HEK293 (cell line): Measurements from ENCODE around the gene KCP.
A peak's percentile ranks its signal among the peaks of the same experiment; 100 is the strongest.

Source experiments
- CTCF ChIA-PET: fragments of 350-600 bp; formaldehyde crosslinking; extraction: SDS; loops from one replicate; lab custom pipeline; 2021; ENCODE audit warnings: antibody characterized with exemption; lab: Yijun Ruan, JAX
- POLR2A ChIA-PET: fragments of 300-600 bp; formaldehyde crosslinking; extraction: SDS; loops from one replicate; lab custom pipeline; 2020; ENCODE audit warnings: antibody characterized with exemption, inconsistent platforms; lab: Yijun Ruan, JAX
- H3K27ac ChIP-seq: fragments of 200-500 bp; sonication (Bioruptor generic); 2 replicates; pipeline ENCODE4 v1.5.1; 2014; ENCODE audit warnings: low read depth, low read length, control low read depth, inconsistent platforms; ENCODE audit errors: extremely low read depth
- H3K36me3 ChIP-seq, 2 experiments: fragments of 200-500 bp in 1 of 2; sonication (Bioruptor generic) in 1 of 2; 1 replicate in 1 of 2; 2 replicates in 1 of 2; pipeline ENCODE4 v1.5.1; 2014 to 2017; ENCODE audit warnings: inconsistent platforms in 2 of 2, low read length in 2 of 2; ENCODE audit not compliant: control insufficient read depth in 2 of 2, insufficient read depth in 1 of 2
- H3K4me1 ChIP-seq: fragments of 200-500 bp; sonication (Bioruptor generic); 2 replicates; pipeline ENCODE4 v1.5.1; 2014; ENCODE audit warnings: mild to moderate bottlenecking, low read length, inconsistent platforms; ENCODE audit not compliant: control insufficient read depth, insufficient read depth
- H3K4me3 ChIP-seq: 2 replicates; pipeline ENCODE4 v1.5.1; 2011; ENCODE audit warnings: low read depth, mild to moderate bottlenecking, control low read depth, low read length, moderate library complexity
- H3K9me3 ChIP-seq: fragments of 200-500 bp; sonication (Bioruptor generic); 2 replicates; pipeline ENCODE4 v1.5.1; 2014; ENCODE audit warnings: low read depth, low read length, inconsistent platforms; ENCODE audit not compliant: control insufficient read depth, insufficient read depth
- GLI2 ChIP-seq: fragments of 450-650 bp; formaldehyde crosslinking; IDR thresholded peaks from 2 replicates; pipeline ENCODE4; 2017; ENCODE audit warnings: missing biosample characterization, missing genetic modification characterization, low read depth, borderline replicate concordance
- IKZF3 ChIP-seq: fragments of 450-650 bp; IDR thresholded peaks from 2 replicates; pipeline ENCODE4 v1.5.0; 2018; ENCODE audit warnings: missing biosample characterization, mild to moderate bottlenecking, missing genetic modification characterization, moderate library complexity
- MYNN ChIP-seq: fragments of 450-650 bp; formaldehyde crosslinking; IDR thresholded peaks from 2 replicates; pipeline ENCODE4 v1.5.1; 2016; ENCODE audit warnings: missing biosample characterization, missing genetic modification characterization, borderline replicate concordance
- SCRT1 ChIP-seq: fragments of 450-650 bp; formaldehyde crosslinking; IDR thresholded peaks from 2 replicates; pipeline ENCODE4 v1.5.1; 2016; ENCODE audit warnings: missing biosample characterization, missing genetic modification characterization, borderline replicate concordance
- TCF7L2 ChIP-seq: IDR thresholded peaks from 2 replicates; pipeline ENCODE4 v1.6.1; 2011; ENCODE audit warnings: low read depth, mild to moderate bottlenecking, inconsistent platforms, low read length, moderate library complexity, borderline replicate concordance
- ZBTB20 ChIP-seq: fragments of 450-650 bp; formaldehyde crosslinking; IDR thresholded peaks from 2 replicates; pipeline ENCODE4 v1.5.1; 2016; ENCODE audit warnings: missing biosample characterization, missing genetic modification characterization
- ZNF140 ChIP-seq: fragments of 450-650 bp; formaldehyde crosslinking; IDR thresholded peaks from 2 replicates; pipeline ENCODE4 v1.5.1; 2016; ENCODE audit warnings: missing biosample characterization, missing genetic modification characterization
- ZNF19 ChIP-seq: fragments of 450-650 bp; formaldehyde crosslinking; IDR thresholded peaks from 2 replicates; pipeline ENCODE4; 2016; ENCODE audit warnings: missing biosample characterization, missing genetic modification characterization, low read depth
- ZNF2 ChIP-seq: fragments of 450-650 bp; formaldehyde crosslinking; IDR thresholded peaks from 2 replicates; pipeline ENCODE4 v1.5.1; 2016; ENCODE audit warnings: missing biosample characterization, missing genetic modification characterization
- ZNF266 ChIP-seq: fragments of 450-650 bp; formaldehyde crosslinking; IDR thresholded peaks from 2 replicates; pipeline ENCODE4 v1.5.1; 2016; ENCODE audit warnings: missing biosample characterization, missing genetic modification characterization, low read depth
- ZNF335 ChIP-seq: fragments of 450-650 bp; formaldehyde crosslinking; conservative IDR thresholded peaks from 2 replicates; pipeline ENCODE4 v1.5.1; 2016; ENCODE audit warnings: missing biosample characterization, missing genetic modification characterization
- ZNF521 ChIP-seq: fragments of 450-650 bp; formaldehyde crosslinking; IDR thresholded peaks from 2 replicates; pipeline ENCODE4 v1.5.1; 2017; ENCODE audit warnings: missing biosample characterization, mild to moderate bottlenecking, missing genetic modification characterization
- ZNF639 ChIP-seq: fragments of 450-650 bp; formaldehyde crosslinking; IDR thresholded peaks from 2 replicates; pipeline ENCODE4 v1.5.1; 2016; ENCODE audit warnings: missing biosample characterization, missing genetic modification characterization
- ZNF664 ChIP-seq: fragments of 450-650 bp; formaldehyde crosslinking; IDR thresholded peaks from 2 replicates; pipeline ENCODE4 v1.5.1; 2016; ENCODE audit warnings: missing biosample characterization, missing genetic modification characterization
- ZSCAN16 ChIP-seq: fragments of 450-650 bp; formaldehyde crosslinking; IDR thresholded peaks from 2 replicates; pipeline ENCODE4 v1.5.1; 2016; ENCODE audit warnings: missing biosample characterization, missing genetic modification characterization
- TF ChIP-seq, protein P1 (sequence below): fragments of 450-650 bp; formaldehyde crosslinking; IDR thresholded peaks from 2 replicates; pipeline ENCODE4 v1.5.1; 2016; ENCODE audit warnings: missing biosample characterization, missing genetic modification characterization
- TF ChIP-seq, protein P2 (sequence below): fragments of 450-650 bp; formaldehyde crosslinking; IDR thresholded peaks from 2 replicates; pipeline ENCODE4 v1.5.1; 2016; ENCODE audit warnings: missing biosample characterization, missing genetic modification characterization

Gene KCP

GRCh38 chr7:128865303-128865702, 45.2 kb downstream of the KCP start (continued):
- TF ChIP-seq ZNF639 (tag by site-specific recombination) (no peak), MYNN (tag by site-specific recombination) (no peak), TCF7L2 (no peak), ZNF140 (tag by site-specific recombination) (no peak), GLI2 (tag by site-specific recombination) (no peak)
- TF ChIP-seq, all 188 proteins: peak for 0

DNA sequence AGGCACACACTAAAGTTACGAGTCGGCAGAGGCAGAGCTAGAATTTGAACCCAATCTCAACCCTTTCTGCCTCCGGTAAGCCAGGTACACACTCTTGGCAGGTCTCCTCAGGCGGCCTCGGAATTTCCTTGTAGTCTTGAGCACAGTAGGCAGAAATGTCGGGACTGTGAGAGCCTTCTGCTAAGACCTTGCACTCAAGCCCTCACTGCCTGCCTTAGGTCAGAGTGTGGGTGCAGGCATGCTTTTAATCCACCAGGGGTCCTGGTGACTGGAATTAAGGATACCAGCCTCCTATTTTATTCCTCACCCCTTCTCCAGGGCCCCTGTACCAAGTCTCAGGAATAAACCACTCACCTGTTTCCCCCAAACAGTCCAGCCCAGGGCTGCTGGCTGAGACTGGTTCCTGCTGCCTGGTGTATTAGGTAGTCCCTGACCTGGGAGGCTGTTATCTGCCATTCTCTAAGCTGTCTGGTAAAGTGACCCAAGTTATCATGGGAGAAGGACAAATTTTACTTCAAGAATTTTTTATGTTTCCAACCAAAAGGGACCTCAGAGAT, 47.0 kb downstream of the KCP start:
- H3K4me1 ChIP-seq: peaks cover 4% of the 10 kb centered on the region
- peak overlapping the region; percentile 68 for H3K4me3 ChIP-seq
- ChIA-PET POLR2A (interaction anchor here (1.2 to 1.6 kb wide), 4 partner anchors 16 to 516 kb away, joined by 3 to 7 read pairs (median 6); partner anchors contain the start of gene CALU), CTCF (interaction anchor here (0.6 to 3.3 kb wide), 14 partner anchors 9 to 228 kb away, joined by 3 to 56 read pairs (median 4); no protein-coding TSS in a partner anchor)
- H3K36me3 ChIP-seq: peaks cover 6 to 28% of the 10 kb centered on the region in 2 experiments; a peak in 2 of 3 replicates
- no peaks in the 10 kb centered on the region for H3K9me3 ChIP-seq
- H3K27ac ChIP-seq: peak overlapping the region; percentile 69; the same call in 1 of the 2 replicates
- TF ChIP-seq ZNF335 (tag by site-specific recombination): peak; percentile 83
- TF ChIP-seq IKZF3 (tag by site-specific recombination): peak; percentile 40; the same call in 1 of the 2 replicates
- TF ChIP-seq, protein P1, sequence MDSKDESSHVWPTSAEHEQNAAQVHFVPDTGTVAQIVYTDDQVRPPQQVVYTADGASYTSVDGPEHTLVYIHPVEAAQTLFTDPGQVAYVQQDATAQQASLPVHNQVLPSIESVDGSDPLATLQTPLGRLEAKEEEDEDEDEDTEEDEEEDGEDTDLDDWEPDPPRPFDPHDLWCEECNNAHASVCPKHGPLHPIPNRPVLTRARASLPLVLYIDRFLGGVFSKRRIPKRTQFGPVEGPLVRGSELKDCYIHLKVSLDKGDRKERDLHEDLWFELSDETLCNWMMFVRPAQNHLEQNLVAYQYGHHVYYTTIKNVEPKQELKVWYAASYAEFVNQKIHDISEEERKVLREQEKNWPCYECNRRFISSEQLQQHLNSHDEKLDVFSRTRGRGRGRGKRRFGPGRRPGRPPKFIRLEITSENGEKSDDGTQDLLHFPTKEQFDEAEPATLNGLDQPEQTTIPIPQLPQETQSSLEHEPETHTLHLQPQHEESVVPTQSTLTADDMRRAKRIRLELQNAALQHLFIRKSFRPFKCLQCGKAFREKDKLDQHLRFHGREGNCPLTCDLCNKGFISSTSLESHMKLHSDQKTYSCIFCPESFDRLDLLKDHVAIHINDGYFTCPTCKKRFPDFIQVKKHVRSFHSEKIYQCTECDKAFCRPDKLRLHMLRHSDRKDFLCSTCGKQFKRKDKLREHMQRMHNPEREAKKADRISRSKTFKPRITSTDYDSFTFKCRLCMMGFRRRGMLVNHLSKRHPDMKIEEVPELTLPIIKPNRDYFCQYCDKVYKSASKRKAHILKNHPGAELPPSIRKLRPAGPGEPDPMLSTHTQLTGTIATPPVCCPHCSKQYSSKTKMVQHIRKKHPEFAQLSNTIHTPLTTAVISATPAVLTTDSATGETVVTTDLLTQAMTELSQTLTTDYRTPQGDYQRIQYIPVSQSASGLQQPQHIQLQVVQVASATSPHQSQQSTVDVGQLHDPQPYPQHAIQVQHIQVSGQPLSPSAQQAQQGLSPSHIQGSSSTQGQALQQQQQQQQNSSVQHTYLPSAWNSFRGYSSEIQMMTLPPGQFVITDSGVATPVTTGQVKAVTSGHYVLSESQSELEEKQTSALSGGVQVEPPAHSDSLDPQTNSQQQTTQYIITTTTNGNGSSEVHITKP (tag by site-specific recombination): peak; percentile 93
- TF ChIP-seq ZNF664 (tag by site-specific recombination): no peak
- TF ChIP-seq ZBTB20 (tag by site-specific recombination): peak; percentile 98
- no peak for TF ChIP-seq ZNF19
- 0 out of 2 replicates have a peak, but pooled peaks have one; percentile 2 for TF ChIP-seq ZNF266
- no peak for TF ChIP-seq ZNF521 (tag by site-specific recombination)
- TF ChIP-seq ZSCAN16 (tag by site-specific recombination): no peak
- TF ChIP-seq, protein P2, sequence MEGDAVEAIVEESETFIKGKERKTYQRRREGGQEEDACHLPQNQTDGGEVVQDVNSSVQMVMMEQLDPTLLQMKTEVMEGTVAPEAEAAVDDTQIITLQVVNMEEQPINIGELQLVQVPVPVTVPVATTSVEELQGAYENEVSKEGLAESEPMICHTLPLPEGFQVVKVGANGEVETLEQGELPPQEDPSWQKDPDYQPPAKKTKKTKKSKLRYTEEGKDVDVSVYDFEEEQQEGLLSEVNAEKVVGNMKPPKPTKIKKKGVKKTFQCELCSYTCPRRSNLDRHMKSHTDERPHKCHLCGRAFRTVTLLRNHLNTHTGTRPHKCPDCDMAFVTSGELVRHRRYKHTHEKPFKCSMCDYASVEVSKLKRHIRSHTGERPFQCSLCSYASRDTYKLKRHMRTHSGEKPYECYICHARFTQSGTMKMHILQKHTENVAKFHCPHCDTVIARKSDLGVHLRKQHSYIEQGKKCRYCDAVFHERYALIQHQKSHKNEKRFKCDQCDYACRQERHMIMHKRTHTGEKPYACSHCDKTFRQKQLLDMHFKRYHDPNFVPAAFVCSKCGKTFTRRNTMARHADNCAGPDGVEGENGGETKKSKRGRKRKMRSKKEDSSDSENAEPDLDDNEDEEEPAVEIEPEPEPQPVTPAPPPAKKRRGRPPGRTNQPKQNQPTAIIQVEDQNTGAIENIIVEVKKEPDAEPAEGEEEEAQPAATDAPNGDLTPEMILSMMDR (tag by site-specific recombination): peak; percentile 21; the same call in 1 of the 2 replicates
- TF ChIP-seq ZNF2 (tag by site-specific recombination): no peak
- TF ChIP-seq SCRT1: 0 out of 2 replicates have a peak, but pooled peaks have one; percentile 19
